Mucosa of gallbladder (tissue), 1 donor: ENCODE results near the gene CD33. TPM values are rescaled to one million over a fixed set of nuclear protein-coding genes. Genes with fewer than 3 reads are reported as not detected.

Experiments used
- DNase-seq: peaks from one replicate; pipeline ENCODE4 v3.0.0-alpha.2; 2020; ENCODE audit warnings: low spot score
- total RNA-seq: library from RNA; stranded (reverse); gene quantifications from one replicate; pipeline ENCODE4 v1.2.1, GENCODE V29; 2021
- donor health status: DM: no; HTN: no; CAD: no.

CD33 gene
- total RNA-seq, 1 donor from 2014 or later = 8.3 TPM

GRCh38 chr19:51210191-51210784 is 14.6 kb upstream of the CD33 start:
- DNase-seq = no peak

GRCh38 chr19:51210874-51211361 is 14.0 kb upstream of the CD33 start:
- DNase-seq = peak; percentile 16

- no peak for DNase-seq
These were observed 13.0 kb upstream of the CD33 start for GRCh38 chr19:51211833-51212232.

GRCh38 chr19:51219307-51219706 is 5.6 kb upstream of the CD33 start:
- no peak for DNase-seq

- DNase-seq = no peak
These were observed 4.9 kb upstream of the CD33 start for GRCh38 chr19:51219971-51220370.

GRCh38 chr19:51220996-51221395 is 3.9 kb upstream of the CD33 start:
- no peak for DNase-seq

GRCh38 chr19:51224163-51224641 is 678 bp upstream of the CD33 start:
- no peak for DNase-seq

GRCh38 chr19:51226067-51226466 is 1.2 kb downstream of the CD33 start:
- DNase-seq = no peak

GRCh38 chr19:51227326-51227725 is 2.4 kb downstream of the CD33 start:
- DNase-seq = no peak

GRCh38 chr19:51227966-51228365 is 3.1 kb downstream of the CD33 start:
- DNase-seq = no peak

- no peak for DNase-seq
These were observed 16.0 kb downstream of the CD33 start for GRCh38 chr19:51240866-51241265.

GRCh38 chr19:51242881-51243630 is 18.2 kb downstream of the CD33 start:
- DNase-seq = no peak

GRCh38 chr19:51246164-51246552 is 21.3 kb downstream of the CD33 start:
- DNase-seq = no peak

GRCh38 chr19:51247972-51248590 is 23.2 kb downstream of the CD33 start:
- no peak for DNase-seq

- no peak for DNase-seq
These were observed 26.0 kb downstream of the CD33 start, which contains the start of gene SIGLECL1 for GRCh38 chr19:51250786-51251467. TSS of gene SIGLECL1 (plus strand) at chr19:51251080. CDS start at chr19:51264073, 12,993 bp downstream.

GRCh38 chr19:51251468-51251820 is 26.6 kb downstream of the CD33 start:
- DNase-seq = no peak

- DNase-seq = no peak
These were observed 27.6 kb downstream of the CD33 start for GRCh38 chr19:51252306-51253079.

GRCh38 chr19:51253088-51253806 is 28.4 kb downstream of the CD33 start:
- DNase-seq = no peak

GRCh38 chr19:51256155-51256625 is 31.3 kb downstream of the CD33 start:
- no peak for DNase-seq

GRCh38 chr19:51257471-51257870 is 32.6 kb downstream of the CD33 start:
- no peak for DNase-seq
